ENCODE data around the gene TSPAN32.

The TSPAN32 gene

GRCh38 chr11:2325123-2325522 is 23.3 kb downstream of the TSPAN32 start:
- TF ChIP-seq, protein P1, sequence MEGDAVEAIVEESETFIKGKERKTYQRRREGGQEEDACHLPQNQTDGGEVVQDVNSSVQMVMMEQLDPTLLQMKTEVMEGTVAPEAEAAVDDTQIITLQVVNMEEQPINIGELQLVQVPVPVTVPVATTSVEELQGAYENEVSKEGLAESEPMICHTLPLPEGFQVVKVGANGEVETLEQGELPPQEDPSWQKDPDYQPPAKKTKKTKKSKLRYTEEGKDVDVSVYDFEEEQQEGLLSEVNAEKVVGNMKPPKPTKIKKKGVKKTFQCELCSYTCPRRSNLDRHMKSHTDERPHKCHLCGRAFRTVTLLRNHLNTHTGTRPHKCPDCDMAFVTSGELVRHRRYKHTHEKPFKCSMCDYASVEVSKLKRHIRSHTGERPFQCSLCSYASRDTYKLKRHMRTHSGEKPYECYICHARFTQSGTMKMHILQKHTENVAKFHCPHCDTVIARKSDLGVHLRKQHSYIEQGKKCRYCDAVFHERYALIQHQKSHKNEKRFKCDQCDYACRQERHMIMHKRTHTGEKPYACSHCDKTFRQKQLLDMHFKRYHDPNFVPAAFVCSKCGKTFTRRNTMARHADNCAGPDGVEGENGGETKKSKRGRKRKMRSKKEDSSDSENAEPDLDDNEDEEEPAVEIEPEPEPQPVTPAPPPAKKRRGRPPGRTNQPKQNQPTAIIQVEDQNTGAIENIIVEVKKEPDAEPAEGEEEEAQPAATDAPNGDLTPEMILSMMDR (IDR thresholded peaks at IDR 0.05; ENCODE audit: control insufficient read depth, insufficient read depth, low read depth, low read length, missing control alignments), result no peak
- H3K4me3 ChIP-seq (ENCODE audit: control insufficient read depth, low read depth, low read length), result no peak overlapping the region
- DNase-seq (ENCODE audit: low read depth), result no peak

DNA sequence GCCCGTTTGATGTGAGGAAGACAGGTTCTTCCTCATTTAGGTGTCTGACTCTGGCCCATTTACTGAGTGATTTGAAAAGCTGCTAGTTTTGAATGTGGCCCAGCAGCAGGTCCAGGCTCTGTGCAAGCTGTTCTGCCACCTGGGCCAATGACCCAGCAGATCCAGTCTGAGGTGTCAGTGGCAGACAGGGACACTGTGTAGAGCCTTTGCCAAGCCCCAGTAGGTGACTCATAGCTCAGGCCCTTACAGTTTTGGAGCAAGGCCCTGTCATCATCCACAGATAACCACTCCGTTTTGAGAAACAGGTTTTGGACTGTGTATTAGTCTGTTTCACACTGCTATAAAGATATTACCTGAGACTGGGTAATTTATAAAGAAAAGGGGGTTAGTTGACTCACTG is 23.9 kb downstream of the TSPAN32 start:
- DNase-seq (ENCODE audit: low read depth), result no peak
- H3K4me3 ChIP-seq (ENCODE audit: control insufficient read depth, low read depth, low read length), result no peak overlapping the region
- TF ChIP-seq, protein P1 (IDR thresholded peaks at IDR 0.05; ENCODE audit: control insufficient read depth, insufficient read depth, low read depth, low read length, missing control alignments), result no peak

DNA sequence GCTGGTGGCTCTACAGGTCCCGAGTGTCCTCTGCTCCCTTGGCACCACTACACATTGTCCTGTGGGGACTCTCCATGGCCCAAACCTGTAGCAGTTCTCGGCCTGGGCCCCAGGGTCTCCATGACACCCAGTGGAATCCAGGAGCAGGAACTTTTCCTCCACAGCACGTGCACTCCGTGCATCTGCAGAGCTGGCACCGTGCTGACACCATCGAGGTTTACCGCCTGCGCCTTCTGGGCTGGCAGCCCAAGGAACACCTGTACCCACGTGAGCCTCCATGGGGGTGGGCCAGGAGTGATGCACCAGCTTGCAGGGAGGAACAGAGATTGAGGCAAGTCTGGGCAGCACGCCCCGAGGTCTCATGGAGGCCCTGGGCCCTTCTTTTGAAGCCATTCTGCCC is 25.2 kb downstream of the TSPAN32 start:
- TF ChIP-seq, protein P1 (IDR thresholded peaks at IDR 0.05; ENCODE audit: control insufficient read depth, insufficient read depth, low read depth, low read length, missing control alignments), result no peak
- H3K4me3 ChIP-seq (ENCODE audit: control insufficient read depth, low read depth, low read length), result no peak overlapping the region
- no peak for DNase-seq (ENCODE audit: low read depth)

DNA sequence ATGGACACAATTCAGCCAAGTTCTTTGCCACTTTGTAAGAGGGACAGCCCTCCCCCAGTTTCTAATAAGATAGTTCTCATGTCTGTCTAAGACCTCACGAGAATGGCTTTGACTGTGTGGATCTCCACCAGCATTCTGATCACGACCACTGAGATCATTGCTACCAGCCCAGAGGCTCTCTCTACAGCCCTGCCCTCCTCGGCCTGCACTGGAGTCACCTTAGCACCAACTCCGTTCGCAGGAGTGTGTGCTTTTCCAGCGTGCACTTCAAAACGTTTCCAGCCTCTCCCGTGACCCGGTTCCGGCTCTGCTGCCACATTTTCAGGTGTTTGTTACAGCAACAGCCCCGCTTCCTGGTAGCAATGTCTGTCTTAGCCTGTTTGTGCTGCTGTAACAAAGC is 26.2 kb downstream of the TSPAN32 start:
- no peak for DNase-seq (ENCODE audit: low read depth)
- H3K4me3 ChIP-seq (ENCODE audit: control insufficient read depth, low read depth, low read length), result no peak overlapping the region
- TF ChIP-seq, protein P1 (IDR thresholded peaks at IDR 0.05; ENCODE audit: control insufficient read depth, insufficient read depth, low read depth, low read length, missing control alignments), result no peak

GRCh38 chr11:2328656-2329354 is 27.0 kb downstream of the TSPAN32 start:
- TF ChIP-seq, protein P1 (IDR thresholded peaks at IDR 0.05; ENCODE audit: control insufficient read depth, insufficient read depth, low read depth, low read length, missing control alignments), result no peak
- no peak overlapping the region for H3K4me3 ChIP-seq (ENCODE audit: control insufficient read depth, low read depth, low read length)
- DNase-seq (ENCODE audit: low read depth), result no peak

GRCh38 chr11:2329551-2329950 is 27.7 kb downstream of the TSPAN32 start:
- DNase-seq (ENCODE audit: low read depth), result no peak
- H3K4me3 ChIP-seq (ENCODE audit: control insufficient read depth, low read depth, low read length), result no peak overlapping the region
- TF ChIP-seq, protein P1 (IDR thresholded peaks at IDR 0.05; ENCODE audit: control insufficient read depth, insufficient read depth, low read depth, low read length, missing control alignments), result no peak
